Stimulated activated CD8-positive, alpha-beta memory T cell treated with anti-CD3 and anti-CD28 coated beads, Interleukin-12 subunit alpha, Interleukin-12 subunit beta, amount 100 ng/mL, for 24 hours (primary cell): ENCODE data around the gene TGFBR3L.
"Not testable (repeated sequence)": the region's sequence is repeated elsewhere in the genome, so short reads cannot be mapped to it uniquely, and the experiment has no call there.

Source experiments
- DNase-seq: peaks from one replicate; pipeline ENCODE4 v3.0.0-alpha.2; 2020; ENCODE audit errors: extremely low read depth

The TGFBR3L gene

GRCh38 chr19:7879836-7880235 is 34.8 kb upstream of the TGFBR3L start:
- DNase-seq = no peak

- DNase-seq = no peak
Measured at GRCh38 chr19:7881910-7882309, 32.7 kb upstream of the TGFBR3L start.

GRCh38 chr19:7883105-7883504 is 31.5 kb upstream of the TGFBR3L start:
- no peak for DNase-seq

GRCh38 chr19:7883796-7884570 is 30.6 kb upstream of the TGFBR3L start:
- no peak for DNase-seq

- no peak for DNase-seq
Measured at GRCh38 chr19:7885818-7886217, 28.8 kb upstream of the TGFBR3L start.

- no peak for DNase-seq
Measured at GRCh38 chr19:7887408-7888144, 27.1 kb upstream of the TGFBR3L start.

- no peak for DNase-seq
Measured at GRCh38 chr19:7888145-7888825, 26.3 kb upstream of the TGFBR3L start, which contains the start of gene LRRC8E. Gene LRRC8E, plus strand, starts transcription at chr19:7888510. Its CDS starts 7,094 bp downstream, at chr19:7895604.

- no peak for DNase-seq
Measured at GRCh38 chr19:7888826-7889217, 25.8 kb upstream of the TGFBR3L start.

GRCh38 chr19:7893362-7894101 is 21.1 kb upstream of the TGFBR3L start:
- DNase-seq = not testable (repeated sequence)

- DNase-seq = no peak
Measured at GRCh38 chr19:7894612-7895309, 19.9 kb upstream of the TGFBR3L start.

- DNase-seq = no peak
Measured at GRCh38 chr19:7895565-7895964, 19.1 kb upstream of the TGFBR3L start.

- no peak for DNase-seq
Measured at GRCh38 chr19:7897292-7897691, 17.3 kb upstream of the TGFBR3L start.

GRCh38 chr19:7898967-7899366 is 15.7 kb upstream of the TGFBR3L start:
- DNase-seq = no peak

GRCh38 chr19:7899751-7900378 is 14.8 kb upstream of the TGFBR3L start:
- DNase-seq = no peak

GRCh38 chr19:7900401-7900870 is 14.2 kb upstream of the TGFBR3L start:
- DNase-seq = no peak

GRCh38 chr19:7900931-7901330 is 13.7 kb upstream of the TGFBR3L start:
- no peak for DNase-seq

- no peak for DNase-seq
Measured at GRCh38 chr19:7901337-7901736, 13.3 kb upstream of the TGFBR3L start.

GRCh38 chr19:7902796-7903243 is 11.8 kb upstream of the TGFBR3L start:
- no peak for DNase-seq

- DNase-seq = peak; percentile 100
Measured at GRCh38 chr19:7903244-7904073, 11.2 kb upstream of the TGFBR3L start, which contains the start of gene MAP2K7. Gene MAP2K7, plus strand, starts transcription at chr19:7903877. Its CDS starts 68 bp downstream, at chr19:7903945.
